Thoracic aorta (tissue), 2 donors: Measurements from ENCODE around the gene ZFP69B. TPM values are rescaled to one million over a fixed set of nuclear protein-coding genes. Genes with fewer than 3 reads are reported as not detected.

Experiments
- ATAC-seq: fragments of 150-250 bp; one replicate; pipeline ENCODE4 v1.8.0; 2017; ENCODE audit warnings: low read depth; ENCODE audit not compliant: insufficient number of reproducible peaks, low FRiP score
- DNase-seq: peaks from one replicate; pipeline ENCODE4 v3.0.0-alpha.2; 2020; ENCODE audit warnings: low spot score
- H3K27ac ChIP-seq, 2 donors: fragments of 200-600 bp; sonication (generic); 1 replicate in 1 of 2; 2 replicates in 1 of 2; pipeline ENCODE4 v1.5.1; 2016; ENCODE audit warnings: mild to moderate bottlenecking in 2 of 2, moderate library complexity in 2 of 2
- H3K27me3 ChIP-seq: fragments of 200-600 bp; sonication (generic); replicated peaks from 2 replicates; pipeline ENCODE4 v1.6.0; 2016; ENCODE audit warnings: mild to moderate bottlenecking; ENCODE audit not compliant: insufficient read depth
- H3K36me3 ChIP-seq: fragments of 200-600 bp; sonication (generic); one replicate; pipeline ENCODE4 v1.5.1; 2016
- H3K4me1 ChIP-seq, 2 donors: fragments of 200-600 bp; sonication (generic); 1 replicate in 1 of 2; 2 replicates in 1 of 2; pipeline versions ENCODE4 v1.5.1 to v1.6.0; 2016; ENCODE audit warnings: low read depth in 2 of 2, mild to moderate bottlenecking in 1 of 2; ENCODE audit not compliant: control insufficient read depth in 1 of 2
- H3K4me3 ChIP-seq: fragments of 200-600 bp; sonication (generic); 2 replicates; pipeline ENCODE4 v1.5.1; 2016; ENCODE audit warnings: mild to moderate bottlenecking
- H3K9me3 ChIP-seq: fragments of 200-600 bp; sonication (generic); 2 replicates; pipeline ENCODE4 v1.5.1; 2016
- CTCF ChIP-seq: fragments of 200-600 bp; sonication (generic); IDR thresholded peaks from one replicate; pipeline ENCODE4 v1.5.1; 2019; ENCODE audit warnings: antibody characterized with exemption
- total RNA-seq, 2 donors: library from RNA; depleted of rRNA; stranded (reverse); fragments of >200 nt; gene quantifications; one replicate each; pipeline versions ENCODE4 v1.1.0 to v1.2.3, GENCODE V29; 2016

The ZFP69B gene
- total RNA-seq, 2 donors from 2014 or later = 0.71 to 0.95 TPM

- ATAC-seq (no peak), DNase-seq (peak; percentile 11)
- Histone ChIP-seq H3K4me1 (peaks cover 7 to 11% of the 10 kb centered on the region in 2 donors), H3K27ac (peak within 1 kb of the TSS; percentile 49 to 67), H3K27me3 (no peaks in the 10 kb centered on the region), H3K9me3 (no peaks in the 10 kb centered on the region), H3K36me3 (no peaks in the 10 kb centered on the region), H3K4me3 (peak within 1 kb of the TSS; percentile 81)
- TF ChIP-seq CTCF = no peak
Observed at GRCh38 chr1:40508375-40509341, 58.4 kb downstream of the ZFP69B start, which contains the start of gene EXO5. EXO5 (plus strand) TSS chr1:40508767; CDS start chr1:40514545, 5,778 bp downstream.

Other genes starting within 250 kb of the ZFP69B start
- not detected for gene TMCO2, start 202.5 kb upstream of the ZFP69B start, total RNA-seq
- gene ZMPSTE24, start 192.2 kb upstream of the ZFP69B start, total RNA-seq = 10 to 100 TPM; 48.3 to 87.9 TPM
- gene COL9A2, start 133.2 kb upstream of the ZFP69B start, total RNA-seq = 10 to 100 TPM; 16.7 to 36.4 TPM
- gene SMAP2, start 76.7 kb upstream of the ZFP69B start, total RNA-seq = 10 to 100 TPM; 42.3 to 75.3 TPM
- 1 to 10 TPM; 3.2 to 5.1 TPM for gene ZFP69, start 26.8 kb downstream of the ZFP69B start, total RNA-seq
- 1 to 10 TPM; 2.2 to 2.8 TPM for gene EXO5, start 58.3 kb downstream of the ZFP69B start, total RNA-seq
- gene ZNF684, start 81.2 kb downstream of the ZFP69B start, total RNA-seq = 10 to 100 TPM in 1 of 2 donors, 1 to 10 TPM in 1; 8.4 to 12.3 TPM
- 10 to 100 TPM; 18.1 to 33.7 TPM for gene RIMS3, start 215.2 kb downstream of the ZFP69B start, total RNA-seq
- gene NFYC, start 241.2 kb downstream of the ZFP69B start, total RNA-seq = 10 to 100 TPM; 38.9 to 40.6 TPM